Stimulated activated CD8-positive, alpha-beta memory T cell treated with anti-CD3 and anti-CD28 coated beads, Interleukin-2, amount 100 ng/mL, for 1 hour (primary cell): Measurements from ENCODE around the gene RBM33.

Experiments used
- DNase-seq, 2 donors: peaks; one replicate each; pipeline ENCODE4 v3.0.0-alpha.2; 2020; ENCODE audit warnings: low read depth in 2 of 2

Gene RBM33

GRCh38 chr7:155824227-155824886, 179.9 kb downstream of the RBM33 start:
- no peak for DNase-seq

- no peak for DNase-seq
Observed at GRCh38 chr7:155825336-155825735, 180.9 kb downstream of the RBM33 start.

GRCh38 chr7:155829796-155830470, 185.5 kb downstream of the RBM33 start:
- no peak for DNase-seq
